HG03520 (cell line): Measurements from ENCODE around the gene KCNJ8.
"Not testable (repeated sequence)": the region's sequence is repeated elsewhere in the genome, so short reads cannot be mapped to it uniquely, and the experiment has no call there.

Experiments
- ATAC-seq: cut with Tn5 transposase; IDR thresholded peaks from one replicate; pipeline ENCODE4 v1.9.1; 2021; ENCODE audit warnings: mild to moderate bottlenecking, moderate library complexity; ENCODE audit not compliant: unreplicated experiment

KCNJ8 gene

GRCh38 chr12:21774358-21775132, at the start of gene KCNJ8:
Gene KCNJ8, minus strand, starts transcription at chr12:21774706. Its CDS starts 1,090 bp downstream, at chr12:21773616.
- no peak for ATAC-seq

GRCh38 chr12:21823581-21823980, 49.1 kb upstream of the KCNJ8 start:
- ATAC-seq: no peak

GRCh38 chr12:21819678-21820077, 45.2 kb upstream of the KCNJ8 start:
- no peak for ATAC-seq

GRCh38 chr12:21819236-21819635, 44.7 kb upstream of the KCNJ8 start:
- ATAC-seq: no peak

- no peak for ATAC-seq
These were observed 44.1 kb upstream of the KCNJ8 start for GRCh38 chr12:21818627-21819026.

- no peak for ATAC-seq
These were observed 41.0 kb upstream of the KCNJ8 start for GRCh38 chr12:21815306-21816062.

- no peak for ATAC-seq
These were observed 40.3 kb upstream of the KCNJ8 start for GRCh38 chr12:21814814-21815213.

GRCh38 chr12:21814327-21814726, 39.8 kb upstream of the KCNJ8 start:
- no peak for ATAC-seq

GRCh38 chr12:21813751-21814150, 39.2 kb upstream of the KCNJ8 start:
- ATAC-seq: no peak

GRCh38 chr12:21813125-21813524, 38.6 kb upstream of the KCNJ8 start:
- no peak for ATAC-seq

GRCh38 chr12:21812340-21812739, 37.8 kb upstream of the KCNJ8 start:
- not testable (repeated sequence) for ATAC-seq

- no peak for ATAC-seq
These were observed 34.6 kb upstream of the KCNJ8 start for GRCh38 chr12:21809100-21809499.

- ATAC-seq: no peak
These were observed 31.7 kb upstream of the KCNJ8 start for GRCh38 chr12:21806255-21806654.

GRCh38 chr12:21801522-21802288, 27.2 kb upstream of the KCNJ8 start:
- ATAC-seq: no peak

GRCh38 chr12:21800011-21800410, 25.5 kb upstream of the KCNJ8 start:
- no peak for ATAC-seq

GRCh38 chr12:21797539-21797938, 23.0 kb upstream of the KCNJ8 start:
- no peak for ATAC-seq

- ATAC-seq: no peak
These were observed 21.3 kb upstream of the KCNJ8 start for GRCh38 chr12:21795648-21796328.

- not testable (repeated sequence) for ATAC-seq
These were observed 20.5 kb upstream of the KCNJ8 start for GRCh38 chr12:21794807-21795595.

GRCh38 chr12:21789687-21790086, 15.2 kb upstream of the KCNJ8 start:
- not testable (repeated sequence) for ATAC-seq
